Measurements from ENCODE around the gene FLT3LG.

GRCh38 chr19:49474542-49474924, 518 bp downstream of the FLT3LG start:
- no peak for TF ChIP-seq ZBTB11 (CRISPR knock-in tag; IDR thresholded peaks at IDR 0.05)
- TF ChIP-seq CHD4 (IDR thresholded peaks at IDR 0.05; ENCODE audit: insufficient read depth, insufficient replicate concordance, low read depth, low read length, poor library complexity, severe bottlenecking): no peak
- TF ChIP-seq CREB1 (IDR thresholded peaks at IDR 0.05): no peak
- TF ChIP-seq CREB1 (CRISPR knock-in tag; IDR thresholded peaks at IDR 0.05): no peak
- TF ChIP-seq ATF2 (CRISPR knock-in tag; IDR thresholded peaks at IDR 0.05): no peak
- no peak for TF ChIP-seq ZNF609 (CRISPR knock-in tag; IDR thresholded peaks at IDR 0.05; ENCODE audit: borderline replicate concordance)
- TF ChIP-seq EGR1 (conservative IDR thresholded peaks at IDR 0.05): no peak
- no peak for TF ChIP-seq SMARCA4 (IDR thresholded peaks at IDR 0.05)
- no peak for TF ChIP-seq ARNT (IDR thresholded peaks at IDR 0.05)
